KMS-11 (cell line): ENCODE results near the gene ACOT11.

ENCODE experiments used
- H2AFZ ChIP-seq: fragments of 200-600 bp; sonication (generic); 2 replicates; pipeline ENCODE4 v1.6.1; 2016; ENCODE audit warnings: antibody characterized with exemption, mixed run types, low read depth
- H3K27ac ChIP-seq: fragments of 200-600 bp; sonication (generic); 2 replicates; pipeline ENCODE4 v1.6.1; 2016; ENCODE audit warnings: mild to moderate bottlenecking, mixed run types
- H3K27me3 ChIP-seq: fragments of 200-600 bp; sonication (generic); 2 replicates; pipeline ENCODE4 v1.6.1; 2017; ENCODE audit warnings: mild to moderate bottlenecking, low read depth, mixed run types, moderate library complexity; ENCODE audit not compliant: insufficient read depth
- H3K36me3 ChIP-seq: fragments of 200-600 bp; sonication (generic); 2 replicates; pipeline ENCODE4 v1.6.1; 2017; ENCODE audit warnings: mild to moderate bottlenecking, mixed run types; ENCODE audit not compliant: insufficient read depth
- H3K4me1 ChIP-seq: fragments of 200-600 bp; sonication (generic); 2 replicates; pipeline ENCODE4 v1.6.1; 2016; ENCODE audit warnings: mild to moderate bottlenecking, low read depth, mixed run types; ENCODE audit not compliant: poor library complexity, severe bottlenecking
- H3K4me2 ChIP-seq: fragments of 200-600 bp; sonication (generic); 2 replicates; pipeline ENCODE4 v1.7.0; 2016; ENCODE audit warnings: mild to moderate bottlenecking, mixed run types
- H3K4me3 ChIP-seq: fragments of 200-600 bp; sonication (generic); IDR thresholded peaks from 2 replicates; pipeline ENCODE4 v1.6.1; 2017; ENCODE audit warnings: low read depth, low read length, mixed read lengths; ENCODE audit not compliant: insufficient read depth
- H3K79me2 ChIP-seq: fragments of 200-600 bp; sonication (generic); 2 replicates; pipeline ENCODE4 v1.6.1; 2016; ENCODE audit warnings: low read depth, mixed run types; ENCODE audit not compliant: insufficient read depth
- H3K9ac ChIP-seq: fragments of 200-600 bp; sonication (generic); 2 replicates; pipeline ENCODE4 v1.6.1; 2016; ENCODE audit warnings: mild to moderate bottlenecking, mixed run types
- H4K20me1 ChIP-seq: fragments of 200-600 bp; sonication (generic); 2 replicates; pipeline ENCODE4 v1.6.1; 2016; ENCODE audit warnings: mild to moderate bottlenecking, mixed run types; ENCODE audit not compliant: insufficient read depth
- CTCF ChIP-seq: fragments of 200-600 bp; sonication (generic); conservative IDR thresholded peaks from 2 replicates; pipeline ENCODE4 v1.6.1; 2017; ENCODE audit warnings: low read depth, mild to moderate bottlenecking, antibody characterized with exemption, low read length, moderate library complexity, mixed read lengths

The ACOT11 gene

GRCh38 chr1:54570161-54570560 lies 22.1 kb downstream of the ACOT11 start:
- H3K4me1 ChIP-seq: no peaks in the 10 kb centered on the region
- H3K27me3 ChIP-seq: no peaks in the 10 kb centered on the region; the same call in 1 of the 2 replicates
- no peaks in the 10 kb centered on the region for H3K36me3 ChIP-seq
- H4K20me1 ChIP-seq: no peaks in the 10 kb centered on the region
- no peak overlapping the region for H3K4me2 ChIP-seq
- H2AFZ ChIP-seq: no peak overlapping the region
- H3K4me3 ChIP-seq: no peak overlapping the region
- H3K79me2 ChIP-seq: no peaks in the 10 kb centered on the region
- H3K27ac ChIP-seq: no peak overlapping the region
- TF ChIP-seq CTCF: no peak
- no peak overlapping the region for H3K9ac ChIP-seq

GRCh38 chr1:54571326-54571725 lies 23.3 kb downstream of the ACOT11 start:
- no peak for TF ChIP-seq CTCF
- Histone ChIP-seq H3K4me3 (no peak overlapping the region), H3K9ac (no peak overlapping the region), H3K79me2 (no peaks in the 10 kb centered on the region), H4K20me1 (no peaks in the 10 kb centered on the region), H3K27ac (no peak overlapping the region), H2AFZ (no peak overlapping the region), H3K36me3 (no peaks in the 10 kb centered on the region), H3K4me2 (no peak overlapping the region), H3K4me1 (no peaks in the 10 kb centered on the region), H3K27me3 (no peaks in the 10 kb centered on the region)

- no peak for TF ChIP-seq CTCF
- Histone ChIP-seq H2AFZ (no peak overlapping the region), H4K20me1 (no peaks in the 10 kb centered on the region), H3K9ac (no peak overlapping the region), H3K4me1 (no peaks in the 10 kb centered on the region), H3K79me2 (no peaks in the 10 kb centered on the region), H3K27ac (no peak overlapping the region), H3K36me3 (no peaks in the 10 kb centered on the region), H3K27me3 (no peaks in the 10 kb centered on the region), H3K4me2 (no peak overlapping the region), H3K4me3 (no peak overlapping the region)
Measured at GRCh38 chr1:54571803-54572541, 23.9 kb downstream of the ACOT11 start.

GRCh38 chr1:54572542-54572850 lies 24.5 kb downstream of the ACOT11 start:
- H3K4me2 ChIP-seq: no peak overlapping the region
- H4K20me1 ChIP-seq: no peaks in the 10 kb centered on the region
- H3K27me3 ChIP-seq: no peaks in the 10 kb centered on the region
- H3K4me3 ChIP-seq: no peak overlapping the region
- TF ChIP-seq CTCF: no peak
- no peak overlapping the region for H3K27ac ChIP-seq
- no peaks in the 10 kb centered on the region for H3K36me3 ChIP-seq
- no peak overlapping the region for H2AFZ ChIP-seq
- H3K9ac ChIP-seq: no peak overlapping the region
- H3K4me1 ChIP-seq: no peaks in the 10 kb centered on the region
- no peaks in the 10 kb centered on the region for H3K79me2 ChIP-seq
